ENCODE results near the gene SPACDR.

SPACDR gene

DNA sequence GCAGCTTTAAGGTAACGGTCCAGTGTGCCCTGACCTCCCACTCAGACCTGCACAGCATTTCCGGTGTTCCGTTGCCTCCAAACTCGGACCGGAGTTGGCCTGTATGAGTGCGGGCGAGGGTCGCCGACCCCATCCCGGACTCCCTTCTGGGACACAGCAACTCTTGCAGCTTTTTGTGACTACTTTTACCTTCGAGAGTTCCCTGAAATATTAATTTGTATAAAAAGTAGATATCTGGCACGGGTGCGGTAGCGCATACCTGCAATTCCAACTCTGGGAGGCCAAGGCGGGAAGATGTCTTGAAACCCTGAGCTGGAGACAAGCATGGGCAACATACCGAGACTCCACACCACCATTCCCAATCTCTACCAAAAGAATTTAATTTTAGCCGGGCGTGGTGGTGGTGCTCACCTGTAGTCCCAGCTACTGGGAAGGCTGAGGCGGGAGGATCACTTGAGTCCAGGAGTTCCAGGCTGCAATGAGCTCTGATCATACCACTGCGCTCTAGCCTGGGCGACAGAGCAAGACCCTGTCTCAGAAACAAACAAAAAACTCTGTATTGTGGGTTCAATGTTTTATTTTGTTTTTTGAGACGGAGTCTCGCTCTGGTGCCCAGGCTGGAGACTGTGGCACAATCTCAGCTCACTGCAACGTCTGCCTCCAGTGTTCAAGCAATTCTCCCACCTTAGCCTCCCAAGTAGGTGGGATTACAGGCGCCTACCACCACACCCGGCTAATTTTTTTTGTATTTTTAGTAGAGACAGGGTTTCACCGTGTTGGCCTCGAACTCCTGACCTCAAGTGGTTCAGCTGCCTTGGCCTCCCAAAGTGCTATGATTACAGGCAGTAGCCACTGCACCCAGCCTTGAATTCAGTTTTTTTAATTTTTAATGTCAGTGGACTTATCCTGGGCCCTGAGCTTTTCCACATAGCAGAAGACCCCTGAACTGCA lies 26.6 kb downstream of the SPACDR start:
- DNase-seq (ENCODE audit: extremely low read depth in 1 of 2, low read depth in 1 of 2), result no peak

DNA sequence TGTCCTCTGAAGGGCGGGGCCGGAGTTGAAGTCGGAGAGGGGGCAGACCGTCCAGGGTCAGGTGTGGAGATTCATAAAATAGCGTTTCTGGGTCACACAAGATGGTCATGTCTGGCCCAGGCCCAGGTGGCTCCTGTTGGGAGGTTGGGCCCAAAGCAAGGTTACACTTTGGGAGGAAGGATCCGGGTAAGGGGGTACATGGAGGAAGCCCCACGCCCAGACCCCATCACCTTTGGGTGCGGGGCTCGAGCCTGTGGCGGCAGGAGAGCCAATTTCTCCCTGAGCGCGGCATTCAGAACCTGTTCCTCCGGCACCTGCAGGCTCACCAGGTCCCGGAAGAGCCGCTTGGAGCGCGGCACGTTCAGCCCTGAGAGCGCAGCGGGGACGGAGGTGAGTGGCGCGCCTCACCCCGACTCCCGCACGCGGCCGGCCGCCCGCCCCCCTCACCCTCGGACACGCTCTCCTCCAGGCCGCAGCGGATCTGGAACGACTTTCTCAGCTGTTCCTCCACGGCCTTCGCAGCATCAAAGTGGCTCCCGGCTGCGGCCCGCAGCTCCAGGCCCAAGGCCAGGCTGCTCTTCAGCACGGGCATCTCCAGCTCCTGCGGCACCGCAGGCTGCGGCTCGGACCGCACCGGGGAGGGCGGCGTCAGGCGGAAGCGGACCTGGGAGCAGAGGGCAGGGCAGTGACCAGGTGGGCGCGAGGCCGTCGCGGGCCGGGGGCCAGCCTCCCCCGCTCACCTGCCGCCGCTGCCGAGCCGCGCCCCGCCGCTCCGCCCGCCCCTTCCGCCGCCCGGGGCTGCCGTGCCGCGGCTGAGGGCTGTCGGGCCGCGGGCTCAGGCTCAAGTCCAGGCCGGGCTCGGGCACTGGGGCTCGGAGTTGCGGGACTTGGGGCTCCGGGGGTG lies 28.4 kb downstream of the SPACDR start:
- no peak for DNase-seq (ENCODE audit: extremely low read depth in 1 of 2, low read depth in 1 of 2)

DNA sequence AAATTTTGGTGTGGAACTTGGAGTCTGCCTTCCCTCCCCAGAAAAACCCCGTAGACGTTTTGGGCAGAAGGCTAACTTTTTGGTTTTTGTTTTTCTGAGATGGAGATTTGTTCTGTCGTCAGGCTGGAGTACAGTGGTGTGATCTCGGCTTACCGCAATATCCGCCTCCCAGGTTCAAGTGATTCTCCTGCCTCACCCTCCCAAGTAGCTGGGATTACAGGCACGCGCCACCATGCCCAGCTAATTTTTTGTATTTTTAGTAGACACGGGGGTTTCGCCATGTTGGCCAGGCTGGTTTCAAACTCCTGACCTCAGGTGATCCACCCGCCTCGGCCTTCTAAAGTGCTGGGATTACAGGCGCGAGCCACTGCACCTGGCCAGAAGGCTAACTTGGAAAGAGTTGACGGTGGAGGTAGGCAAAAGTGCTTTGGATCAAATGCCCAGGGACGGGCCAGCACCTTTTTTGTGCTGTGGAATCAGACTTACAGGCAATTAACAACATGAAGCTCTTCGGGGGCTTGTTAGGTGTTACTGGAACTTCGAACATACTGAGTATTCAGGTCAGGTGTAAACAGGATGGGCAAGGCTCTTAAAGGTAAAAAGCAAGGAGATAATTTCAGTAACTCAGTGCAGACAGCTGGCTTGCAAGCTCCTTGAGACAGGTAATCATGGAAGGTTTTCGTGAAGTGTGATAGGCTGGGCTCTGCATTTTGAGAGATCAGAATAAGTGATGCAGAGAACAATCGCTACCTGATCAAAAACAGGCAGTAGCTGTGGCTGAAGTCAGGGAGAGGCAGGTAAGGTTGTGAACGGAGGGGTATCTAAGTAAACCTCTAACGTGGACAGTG lies 29.5 kb downstream of the SPACDR start:
- DNase-seq (ENCODE audit: extremely low read depth in 1 of 2, low read depth in 1 of 2), result no peak

DNA sequence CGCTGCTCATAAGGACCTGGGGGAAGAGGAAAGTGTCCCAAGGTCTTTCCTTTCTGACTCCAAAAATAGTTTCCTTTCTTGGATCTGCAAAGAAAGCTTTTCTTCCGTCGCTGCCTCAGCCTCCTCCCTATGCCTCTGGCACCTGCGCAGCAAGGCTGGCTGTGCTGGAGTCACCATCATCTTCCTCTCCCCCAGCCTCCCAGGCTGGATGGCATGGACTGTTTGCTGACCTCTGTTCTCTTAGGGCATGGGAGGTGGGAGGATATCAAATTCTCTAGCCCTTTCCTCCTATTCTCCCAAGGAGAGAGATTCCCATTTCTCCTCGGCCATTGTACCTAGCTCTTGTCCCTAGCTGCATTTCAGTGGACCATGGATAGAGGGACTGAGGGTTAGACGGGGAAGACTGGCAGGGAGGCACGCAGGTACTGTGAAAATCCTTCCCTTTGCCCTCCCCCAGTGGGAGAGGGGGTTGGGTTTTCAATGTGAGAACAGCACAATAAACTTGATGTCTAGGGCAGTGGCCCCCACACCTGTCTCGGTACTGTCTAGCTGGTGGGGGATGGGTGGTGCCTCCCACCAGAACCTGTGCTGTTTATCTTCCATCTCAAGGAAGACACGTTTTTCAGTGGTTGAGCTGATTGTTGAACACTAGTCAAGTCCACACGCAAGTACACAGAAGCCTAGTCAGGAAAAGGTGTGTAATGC lies 30.3 kb downstream of the SPACDR start:
- no peak for DNase-seq (ENCODE audit: extremely low read depth in 1 of 2, low read depth in 1 of 2)

DNA sequence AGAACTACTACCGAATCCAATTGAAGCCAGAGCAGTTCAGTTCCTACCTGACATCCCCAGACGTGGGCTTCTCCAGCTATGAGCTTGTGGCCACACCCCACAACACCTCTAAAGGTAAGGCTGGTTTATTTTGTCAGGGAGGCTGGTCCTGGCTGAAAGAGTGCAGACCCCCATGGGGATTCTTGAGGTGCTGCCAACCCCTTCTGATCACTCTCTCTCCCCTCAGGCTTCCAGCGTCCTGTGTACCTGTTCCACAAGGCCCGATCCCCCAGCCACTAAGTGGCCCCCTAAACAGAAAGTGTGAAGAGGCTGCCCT lies 30.8 kb downstream of the SPACDR start:
- no peak for DNase-seq (ENCODE audit: extremely low read depth in 1 of 2, low read depth in 1 of 2)

DNA sequence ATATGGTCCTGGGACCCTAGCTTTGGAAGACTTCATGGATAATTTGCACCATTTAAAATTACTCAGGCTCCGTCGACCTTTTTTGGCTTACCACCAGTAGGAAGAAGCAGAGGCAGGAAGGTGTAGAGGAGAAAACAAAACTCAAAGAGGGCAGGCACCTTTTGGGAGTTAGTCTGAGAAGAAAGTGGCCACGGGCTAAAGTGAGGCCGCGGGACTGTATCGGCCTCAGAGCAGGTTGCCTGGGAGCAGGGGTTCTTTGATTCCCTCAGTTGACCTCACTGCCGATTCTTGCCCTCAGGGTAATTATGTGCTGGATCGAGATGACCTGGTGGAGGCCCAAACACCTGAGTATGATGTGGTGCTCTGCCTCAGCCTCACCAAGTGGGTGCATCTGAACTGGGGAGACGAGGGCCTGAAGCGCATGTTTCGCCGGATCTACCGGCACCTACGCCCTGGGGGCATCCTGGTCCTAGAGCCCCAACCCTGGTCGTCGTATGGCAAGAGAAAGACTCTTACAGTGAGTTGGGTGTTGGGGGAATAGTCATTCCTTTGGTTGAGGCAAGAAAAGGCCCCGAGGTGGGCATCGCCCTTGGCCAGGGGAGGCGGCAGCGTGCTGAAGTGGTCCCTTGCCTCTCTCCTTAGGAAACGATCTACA lies 31.3 kb downstream of the SPACDR start:
- no peak for DNase-seq (ENCODE audit: extremely low read depth in 1 of 2, low read depth in 1 of 2)

DNA sequence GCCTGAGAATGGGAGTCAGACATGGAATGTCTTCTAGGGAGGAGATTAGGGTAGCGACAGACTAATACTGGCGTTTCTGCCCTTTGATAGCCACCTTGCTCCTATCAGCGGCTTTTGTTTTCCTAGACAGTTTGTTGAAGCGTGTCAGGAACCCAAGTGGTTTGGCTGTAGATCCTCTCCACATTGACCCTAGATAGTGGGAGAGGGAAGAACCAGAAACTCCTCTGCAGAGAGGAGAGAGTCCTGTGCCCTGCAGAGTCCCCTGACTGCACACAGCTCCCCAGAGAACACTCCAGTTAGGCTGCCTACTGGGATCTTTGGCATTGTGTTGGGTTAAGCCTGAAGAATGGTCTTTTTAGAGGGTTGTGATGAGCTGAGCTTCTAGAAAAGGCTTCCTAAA lies 32.0 kb downstream of the SPACDR start:
- no peak for DNase-seq (ENCODE audit: extremely low read depth in 1 of 2, low read depth in 1 of 2)

DNA sequence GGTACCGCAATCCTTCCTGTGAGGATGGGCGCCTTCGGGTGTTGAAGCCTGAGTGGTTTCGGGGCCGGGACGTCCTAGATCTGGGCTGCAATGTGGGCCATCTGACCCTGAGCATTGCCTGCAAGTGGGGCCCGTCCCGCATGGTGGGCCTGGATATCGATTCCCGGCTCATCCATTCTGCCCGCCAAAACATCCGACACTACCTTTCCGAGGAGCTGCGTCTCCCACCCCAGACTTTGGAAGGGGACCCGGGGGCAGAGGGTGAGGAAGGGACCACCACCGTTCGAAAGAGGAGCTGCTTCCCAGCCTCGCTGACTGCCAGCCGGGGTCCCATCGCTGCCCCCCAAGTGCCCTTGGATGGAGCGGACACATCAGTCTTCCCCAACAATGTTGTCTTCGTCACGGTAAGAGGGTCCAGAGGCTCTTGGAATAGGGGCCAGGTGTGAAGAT lies 32.7 kb downstream of the SPACDR start:
- no peak for DNase-seq (ENCODE audit: extremely low read depth in 1 of 2, low read depth in 1 of 2)

DNA sequence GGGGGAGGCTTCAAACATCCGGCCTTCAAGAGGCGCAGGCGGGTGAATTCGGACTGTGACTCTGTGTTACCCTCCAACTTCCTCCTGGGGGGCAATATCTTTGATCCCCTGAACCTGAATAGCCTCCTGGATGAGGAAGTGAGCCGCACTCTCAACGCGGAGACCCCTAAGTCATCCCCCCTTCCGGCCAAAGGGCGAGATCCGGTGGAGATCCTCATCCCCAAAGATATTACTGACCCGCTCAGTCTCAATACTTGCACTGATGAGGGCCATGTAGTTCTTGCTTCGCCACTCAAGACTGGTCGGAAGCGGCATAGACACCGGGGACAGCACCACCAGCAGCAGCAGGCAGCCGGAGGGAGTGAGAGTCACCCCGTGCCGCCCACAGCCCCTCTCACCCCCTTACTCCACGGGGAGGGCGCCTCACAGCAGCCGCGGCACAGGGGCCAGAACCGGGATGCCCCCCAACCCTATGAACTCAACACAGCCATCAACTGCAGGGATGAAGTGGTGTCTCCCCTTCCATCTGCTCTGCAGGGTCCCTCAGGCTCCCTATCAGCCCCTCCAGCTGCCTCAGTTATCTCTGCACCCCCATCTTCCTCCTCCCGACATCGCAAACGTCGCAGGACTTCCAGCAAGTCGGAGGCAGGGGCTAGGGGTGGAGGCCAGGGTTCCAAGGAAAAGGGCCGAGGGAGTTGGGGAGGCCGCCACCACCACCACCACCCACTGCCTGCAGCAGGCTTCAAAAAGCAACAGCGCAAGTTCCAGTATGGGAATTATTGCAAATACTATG lies 33.4 kb downstream of the SPACDR start:
- DNase-seq (ENCODE audit: extremely low read depth in 1 of 2, low read depth in 1 of 2), result no peak

DNA sequence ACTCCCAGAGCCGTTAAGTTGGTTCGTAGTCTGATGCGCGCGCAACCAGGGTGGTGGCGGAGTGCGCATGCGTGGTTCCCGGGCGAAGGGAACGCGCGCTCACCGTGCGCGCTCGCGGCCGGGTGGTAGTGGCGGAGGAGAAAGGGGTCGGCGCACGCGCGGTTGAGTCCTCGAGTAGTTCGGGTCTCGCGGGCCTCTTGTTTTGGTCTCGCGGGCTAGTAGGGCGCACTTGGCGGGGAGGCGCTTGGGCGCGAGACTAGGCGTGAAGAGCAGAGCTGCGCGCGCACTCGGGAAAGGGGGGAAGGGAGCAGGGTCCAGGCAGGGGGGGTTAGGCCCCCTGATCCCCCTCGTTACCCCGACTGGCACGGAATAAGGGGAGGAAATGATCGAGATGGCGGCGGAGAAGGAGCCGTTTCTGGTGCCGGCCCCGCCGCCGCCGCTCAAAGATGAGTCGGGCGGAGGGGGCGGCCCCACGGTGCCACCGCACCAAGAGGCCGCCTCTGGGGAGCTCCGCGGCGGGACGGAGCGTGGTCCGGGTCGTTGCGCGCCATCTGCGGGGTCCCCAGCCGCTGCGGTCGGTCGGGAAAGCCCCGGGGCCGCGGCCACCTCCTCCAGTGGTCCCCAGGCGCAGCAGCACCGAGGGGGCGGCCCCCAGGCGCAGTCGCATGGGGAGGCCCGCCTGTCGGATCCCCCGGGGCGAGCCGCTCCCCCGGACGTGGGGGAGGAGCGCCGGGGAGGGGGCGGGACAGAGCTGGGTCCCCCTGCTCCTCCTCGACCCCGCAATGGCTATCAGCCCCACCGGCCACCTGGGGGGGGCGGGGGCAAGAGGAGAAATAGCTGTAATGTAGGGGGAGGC lies 34.2 kb downstream of the SPACDR start, which contains the start of gene MEPCE:
Gene MEPCE, plus strand, starts transcription at position 195 of the 856 bp plus-strand sequence. Its CDS starts 188 bp downstream, at position 383.
- peak; percentile 92 to 98 for DNase-seq (ENCODE audit: extremely low read depth in 1 of 2, low read depth in 1 of 2)

DNA sequence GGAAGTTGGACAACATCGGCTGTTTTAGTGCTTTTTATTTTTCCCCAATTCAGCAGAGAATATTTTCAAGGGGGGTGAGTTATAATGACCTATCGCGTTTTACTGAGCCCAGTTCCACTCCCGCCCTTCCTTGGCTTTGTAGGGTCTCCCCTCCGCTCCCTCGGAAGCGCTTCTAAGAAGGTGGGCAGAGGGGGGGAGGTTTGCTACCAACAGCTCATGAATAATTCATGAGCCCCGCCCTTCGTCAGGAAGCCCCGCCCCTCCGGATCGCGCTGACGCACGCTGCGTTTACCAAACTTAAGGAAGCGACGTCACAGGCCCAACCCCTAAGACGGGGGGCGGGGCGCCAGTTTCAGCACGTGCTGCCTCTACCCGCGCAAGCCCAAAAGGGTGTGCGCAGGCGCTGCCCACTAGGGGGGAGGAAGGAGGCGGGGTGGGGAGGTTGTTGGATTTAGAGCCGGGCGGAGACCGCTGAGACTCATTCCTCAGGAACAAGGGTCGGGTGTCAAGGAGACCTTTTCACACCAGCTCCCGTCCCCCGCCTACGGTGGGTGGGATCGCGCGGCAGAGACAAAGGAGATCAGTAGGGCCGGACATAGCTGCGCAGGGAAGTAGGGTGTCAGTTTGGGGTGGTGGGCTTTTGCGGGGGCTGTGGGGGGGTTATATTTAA lies 35.0 kb downstream of the SPACDR start:
- peak; percentile 100 for DNase-seq (ENCODE audit: extremely low read depth in 1 of 2, low read depth in 1 of 2)

DNA sequence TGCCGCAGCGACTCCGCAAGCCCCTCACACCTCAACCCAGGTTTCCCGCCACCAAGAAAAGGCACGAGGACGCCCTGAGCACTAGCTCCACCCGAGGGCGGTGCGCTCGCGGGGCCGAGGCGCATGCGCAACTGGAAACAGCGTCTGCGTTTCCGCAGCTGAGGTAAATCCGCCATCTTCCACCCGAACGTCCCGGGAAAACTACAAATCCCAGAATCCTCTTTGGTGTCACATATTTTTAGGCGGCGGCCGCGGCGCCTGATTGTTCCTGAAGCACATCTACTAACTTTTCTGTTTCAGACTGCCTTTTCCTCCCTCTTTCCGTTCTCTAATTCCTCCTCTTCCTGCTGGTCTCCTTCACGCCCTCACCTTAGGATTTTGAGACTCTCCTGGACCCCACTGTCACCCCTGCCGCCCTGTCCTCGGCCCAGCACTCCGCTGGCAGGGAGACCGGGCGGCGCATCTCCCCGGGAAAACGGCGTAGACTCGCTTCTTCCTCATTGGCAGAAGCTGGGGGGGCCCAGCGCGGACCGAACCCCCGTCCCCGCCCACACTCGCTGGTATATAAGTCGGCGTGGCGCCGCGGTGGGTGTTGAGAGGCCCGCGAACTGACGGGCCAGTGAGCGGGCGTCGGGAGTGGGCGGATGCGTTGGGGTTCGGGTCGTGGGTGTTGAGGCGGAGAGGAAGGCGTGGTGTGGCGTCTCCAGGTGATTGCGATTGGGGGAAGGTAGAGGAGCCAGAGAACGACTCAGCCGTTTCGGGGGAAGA lies 35.7 kb downstream of the SPACDR start, which contains the start of gene ZCWPW1:
Gene ZCWPW1, minus strand, starts transcription at position 505 of the 768 bp plus-strand sequence. CDS start 8,054 bp downstream, outside the sequence.
- peak; percentile 92 to 94 for DNase-seq (ENCODE audit: extremely low read depth in 1 of 2, low read depth in 1 of 2)

DNA sequence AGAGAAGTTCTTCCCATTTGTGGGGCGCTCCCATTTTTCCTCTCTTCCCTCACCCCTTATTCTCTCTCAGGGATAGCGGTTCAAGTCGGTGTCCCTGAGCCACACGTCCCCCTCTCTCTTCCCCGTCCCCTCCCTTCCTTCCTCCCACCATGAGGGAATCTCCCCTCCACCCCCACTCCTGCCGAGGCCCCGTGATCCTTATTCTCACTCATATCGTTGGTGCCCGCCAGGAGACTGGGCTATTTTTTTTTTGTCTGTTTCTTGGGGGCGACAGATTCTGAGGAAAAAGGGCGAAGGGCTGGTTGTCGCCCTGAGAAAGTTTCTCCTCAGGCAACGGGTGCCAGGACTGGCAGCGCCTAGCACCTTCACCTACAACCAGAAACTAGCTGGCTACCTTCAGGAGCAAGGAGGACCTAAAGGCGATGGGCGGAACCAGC lies 36.3 kb downstream of the SPACDR start:
- no peak for DNase-seq (ENCODE audit: extremely low read depth in 1 of 2, low read depth in 1 of 2)

DNA sequence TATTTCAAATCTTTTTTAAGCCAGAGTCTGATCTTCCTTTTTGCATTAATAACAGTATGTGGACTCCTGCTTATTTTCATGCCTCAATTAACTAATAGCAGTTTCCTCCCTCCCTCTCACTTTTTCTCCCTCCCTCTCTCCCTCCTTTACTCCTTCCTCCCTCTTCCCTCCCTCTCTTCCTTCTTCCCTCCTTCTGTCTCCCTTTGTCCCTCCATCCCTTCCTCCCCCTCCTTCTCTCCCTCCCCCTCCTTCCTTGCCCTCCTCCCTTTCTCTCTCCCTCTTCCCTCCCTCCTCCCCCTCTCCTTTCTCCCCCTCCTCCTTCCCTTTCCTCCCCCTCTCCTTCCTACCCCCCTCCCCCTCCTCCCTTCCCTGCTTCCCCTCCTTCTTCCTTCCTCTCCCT lies 37.5 kb downstream of the SPACDR start:
- no peak for DNase-seq (ENCODE audit: extremely low read depth in 1 of 2, low read depth in 1 of 2)

DNA sequence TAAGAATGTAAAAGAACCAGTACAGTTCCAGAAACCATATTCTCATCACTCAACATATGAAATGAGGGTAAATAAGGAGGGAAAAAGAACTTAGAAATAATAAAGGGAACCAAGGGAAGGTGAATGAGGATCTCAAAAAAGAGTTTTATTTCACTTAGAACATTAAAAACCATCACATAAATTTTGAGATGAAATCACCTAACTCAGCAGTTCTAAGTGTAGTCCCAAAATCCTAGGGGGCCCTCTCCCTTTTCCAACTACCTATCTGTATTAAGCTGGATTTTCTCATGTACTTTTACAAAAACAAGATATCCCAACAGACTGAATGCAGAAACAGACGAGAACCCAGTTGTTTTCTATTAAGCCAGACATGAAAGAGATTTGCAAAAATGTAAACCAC lies 38.7 kb downstream of the SPACDR start:
- no peak for DNase-seq (ENCODE audit: extremely low read depth in 1 of 2, low read depth in 1 of 2)

DNA sequence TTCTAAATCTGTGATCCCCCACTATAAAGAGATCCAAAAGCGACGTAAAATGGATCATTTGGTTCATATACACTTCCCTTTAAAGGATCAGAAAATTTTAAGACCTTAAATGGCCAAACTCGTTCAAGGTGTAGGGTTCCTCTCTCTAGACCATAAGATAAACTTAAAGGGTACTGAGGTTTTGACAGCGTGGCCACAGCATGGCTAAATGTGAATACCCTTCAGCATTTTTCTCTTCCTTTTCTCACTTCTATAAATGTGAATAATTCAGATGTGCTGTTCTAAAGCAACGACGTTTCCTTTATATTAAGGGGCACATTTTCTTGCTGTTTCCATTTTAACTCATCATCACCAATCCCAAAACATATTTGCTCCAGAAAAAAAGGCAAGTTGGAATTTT lies 40.7 kb downstream of the SPACDR start:
- no peak for DNase-seq (ENCODE audit: extremely low read depth in 1 of 2, low read depth in 1 of 2)
